Activated CD8-positive, alpha-beta memory T cell treated with anti-CD3 and anti-CD28 coated beads, Interleukin-2, amount 50 U/mL, for 1 hour (primary cell): ENCODE measurements around the gene PAPSS1.
"Not testable (repeated sequence)": the region's sequence is repeated elsewhere in the genome, so short reads cannot be mapped to it uniquely, and the experiment has no call there.

Source experiments
- DNase-seq: peaks from one replicate; pipeline ENCODE4 v3.0.0-alpha.2; 2020; ENCODE audit errors: extremely low read depth

PAPSS1 gene

GRCh38 chr4:107726131-107726925 lies 6.3 kb upstream of the PAPSS1 start:
- not testable (repeated sequence) for DNase-seq

DNA sequence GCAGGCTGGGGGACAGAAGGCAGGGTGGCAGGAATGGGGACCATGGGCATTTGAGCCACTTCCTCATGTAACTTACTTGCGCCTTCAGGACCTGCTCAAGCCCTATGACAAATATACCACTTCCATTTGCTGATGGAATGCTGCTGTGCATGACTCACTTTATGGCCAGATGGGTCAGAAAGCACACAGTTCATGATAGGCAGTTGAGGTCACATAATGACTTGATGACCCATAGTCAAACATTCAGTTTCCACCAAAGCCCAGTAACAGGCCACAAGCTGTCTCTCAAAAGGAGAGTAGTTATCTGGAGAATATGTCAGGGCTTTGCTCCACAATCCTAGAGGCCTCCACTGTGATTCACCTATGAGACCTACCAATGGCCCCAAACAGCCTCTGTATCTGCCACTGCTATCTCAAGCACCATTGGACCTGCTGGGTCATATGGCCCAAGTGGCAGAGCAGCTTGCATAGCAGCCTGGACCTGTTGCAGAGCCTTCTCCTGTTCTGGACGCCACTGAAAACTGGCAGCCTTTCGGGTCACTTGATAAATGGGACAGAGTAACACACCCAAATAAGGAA lies 5.3 kb upstream of the PAPSS1 start:
- no peak for DNase-seq

DNA sequence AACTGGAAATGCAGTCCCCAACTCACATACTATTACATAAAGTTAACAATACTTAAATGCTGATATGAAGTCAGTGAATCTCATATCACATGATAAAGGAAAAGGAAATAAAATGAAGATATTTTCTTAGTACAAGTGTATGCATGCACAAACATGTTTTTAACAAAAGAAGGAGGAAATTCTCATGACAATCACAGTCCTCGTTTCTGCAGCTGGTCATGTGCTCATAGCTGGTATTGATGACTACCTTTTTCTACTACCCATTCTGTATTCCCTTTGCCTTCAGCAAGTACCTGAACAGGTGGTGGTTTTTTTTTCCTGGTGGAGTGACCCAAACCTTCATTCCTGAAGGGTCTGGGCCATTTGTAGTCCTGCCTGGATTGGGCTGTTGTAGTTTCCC lies 3.3 kb upstream of the PAPSS1 start:
- DNase-seq, result not testable (repeated sequence)

- no peak for DNase-seq
Observed at GRCh38 chr4:107721436-107722100, 1.5 kb upstream of the PAPSS1 start.

DNA sequence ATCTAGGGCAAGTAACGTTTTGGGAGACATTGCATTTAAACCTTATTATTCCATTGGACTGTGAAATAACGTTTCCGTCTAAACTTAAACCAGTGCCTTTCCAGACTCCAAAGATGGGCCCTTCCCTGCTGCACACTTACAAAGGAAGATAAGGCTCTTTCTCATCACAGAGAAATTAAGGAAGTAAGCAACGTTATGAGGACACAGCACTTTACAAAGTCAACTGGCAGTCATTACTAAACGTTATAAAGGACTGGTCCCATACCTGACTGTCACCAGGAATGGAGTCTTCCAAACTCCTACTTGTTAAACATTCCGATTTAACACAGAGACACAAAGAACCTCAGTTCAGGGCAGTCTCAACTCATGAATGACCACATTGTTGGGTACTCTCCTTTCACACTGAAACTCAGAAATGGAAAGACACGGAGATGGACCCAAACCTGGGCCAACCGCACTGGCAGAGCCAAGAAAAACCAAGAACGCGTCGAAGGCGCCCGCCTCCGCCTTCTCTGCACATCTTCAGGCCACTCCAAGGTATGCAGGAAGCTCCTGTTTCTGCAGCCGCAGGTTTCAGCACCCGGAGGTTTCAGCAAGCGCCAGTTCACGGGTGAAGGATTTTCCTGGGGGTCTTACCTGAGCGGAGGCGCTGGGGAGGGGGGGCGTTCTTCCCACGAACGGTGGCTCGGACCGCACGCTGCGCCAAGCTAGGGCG lies 670 bp downstream of the PAPSS1 start:
- no peak for DNase-seq

DNA sequence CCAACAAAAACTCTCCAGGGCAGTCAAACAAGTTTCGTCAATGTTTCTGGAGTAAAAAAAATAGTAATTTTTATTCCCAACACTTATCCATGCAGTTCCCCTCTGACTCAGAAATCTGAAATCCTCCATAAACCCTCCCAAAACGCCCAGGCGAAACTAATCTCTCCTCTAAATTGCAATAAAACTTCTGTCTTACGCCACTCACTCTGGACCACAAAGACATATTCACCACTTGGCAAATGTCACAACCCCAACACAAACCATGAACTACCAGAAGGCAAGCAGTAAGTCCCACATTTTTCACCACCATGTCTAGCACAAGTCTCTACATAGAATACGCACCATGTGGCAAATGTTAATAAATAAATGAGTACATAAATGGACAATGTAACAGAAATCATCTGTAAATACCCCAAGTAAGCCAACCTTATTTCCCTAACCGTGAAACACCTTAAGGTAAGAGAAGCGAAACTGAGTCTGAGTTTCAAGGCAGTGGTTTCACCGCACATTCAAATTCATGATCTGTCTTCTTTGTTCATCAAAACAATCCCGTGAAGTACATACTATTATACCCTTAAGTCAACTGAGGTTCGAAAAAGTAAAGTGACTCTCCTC lies 1.6 kb downstream of the PAPSS1 start:
- DNase-seq, result no peak

DNA sequence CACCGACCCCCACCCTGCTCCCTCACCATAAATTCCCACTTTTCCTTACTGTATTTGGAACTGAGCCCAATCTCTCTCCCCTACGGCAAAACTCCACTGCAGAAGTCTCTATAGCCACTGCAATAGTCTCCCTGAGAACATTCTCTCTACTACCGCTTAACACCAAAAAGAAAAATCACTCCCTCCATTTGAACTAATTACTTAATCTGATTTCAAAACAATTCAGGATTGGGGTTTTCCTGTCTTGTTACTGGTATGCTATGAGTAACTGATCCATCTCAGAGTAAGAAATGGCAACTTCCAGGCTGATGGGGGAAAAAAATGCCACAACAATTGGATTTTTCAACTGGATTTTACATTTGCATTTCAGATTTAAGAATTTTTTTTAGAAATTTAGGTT lies 5.8 kb downstream of the PAPSS1 start:
- DNase-seq, result no peak

- no peak for DNase-seq
Observed at GRCh38 chr4:107712236-107712635, 7.8 kb downstream of the PAPSS1 start.

GRCh38 chr4:107711831-107712230 lies 8.2 kb downstream of the PAPSS1 start:
- DNase-seq, result no peak

- no peak for DNase-seq
Observed at GRCh38 chr4:107710493-107711459, 9.3 kb downstream of the PAPSS1 start.

DNA sequence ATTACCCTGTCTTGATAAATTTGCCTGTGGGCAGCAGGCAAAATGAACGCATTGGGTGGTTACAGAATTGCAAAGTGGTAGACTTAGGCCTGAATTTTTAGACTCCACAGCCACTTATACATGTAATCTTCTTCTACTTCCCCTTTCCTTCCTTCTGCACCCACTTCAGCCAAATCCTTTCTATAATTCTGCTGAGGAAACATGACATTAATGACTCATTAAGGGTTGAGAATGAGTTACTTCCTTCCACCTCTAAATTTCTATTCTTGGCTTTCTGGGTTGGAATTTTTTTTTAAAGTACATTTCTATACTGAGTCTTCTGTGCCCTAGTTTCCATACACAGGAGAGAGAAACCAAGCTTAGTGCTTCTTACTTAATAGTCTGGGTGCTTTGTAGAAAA lies 10.1 kb downstream of the PAPSS1 start:
- DNase-seq, result no peak

DNA sequence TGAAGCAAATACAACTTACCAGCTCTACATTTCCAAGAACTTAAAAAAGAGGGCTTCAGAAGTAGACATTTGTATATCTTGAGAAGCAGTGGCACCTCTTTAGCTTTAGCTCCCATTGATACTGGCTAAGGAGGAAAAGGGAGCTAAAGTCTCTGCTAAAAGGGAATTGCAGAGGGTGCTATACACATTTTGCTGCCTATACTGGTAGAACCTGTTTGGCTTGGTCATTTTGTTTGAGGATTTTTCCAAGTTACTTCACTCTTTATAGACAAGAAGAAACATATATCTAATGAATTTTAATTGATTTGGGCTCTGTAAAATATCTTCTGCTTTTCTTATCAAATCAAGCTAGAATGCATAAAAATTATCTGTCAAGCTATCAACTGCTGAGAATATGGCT lies 11.8 kb downstream of the PAPSS1 start:
- no peak for DNase-seq

GRCh38 chr4:107705742-107706556 lies 14.1 kb downstream of the PAPSS1 start:
- no peak for DNase-seq

DNA sequence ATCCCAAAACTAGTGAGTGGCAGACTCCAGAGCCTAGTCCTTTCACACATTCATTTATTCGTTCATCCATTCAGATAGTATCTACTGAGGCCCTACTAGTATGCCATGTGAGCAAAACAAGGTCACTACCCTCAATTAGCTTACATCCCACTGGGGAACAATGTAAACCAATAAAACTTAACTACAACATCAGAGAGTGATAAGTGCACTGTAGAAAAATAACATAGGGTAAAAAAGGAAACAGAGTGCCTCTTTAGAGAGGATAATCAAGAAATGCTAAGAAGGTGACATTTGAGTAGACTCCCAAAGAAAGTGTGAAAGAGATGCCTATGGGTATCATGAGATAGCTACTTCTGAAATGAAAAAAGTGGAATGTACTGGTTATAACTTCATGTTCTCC lies 18.5 kb downstream of the PAPSS1 start:
- no peak for DNase-seq

DNA sequence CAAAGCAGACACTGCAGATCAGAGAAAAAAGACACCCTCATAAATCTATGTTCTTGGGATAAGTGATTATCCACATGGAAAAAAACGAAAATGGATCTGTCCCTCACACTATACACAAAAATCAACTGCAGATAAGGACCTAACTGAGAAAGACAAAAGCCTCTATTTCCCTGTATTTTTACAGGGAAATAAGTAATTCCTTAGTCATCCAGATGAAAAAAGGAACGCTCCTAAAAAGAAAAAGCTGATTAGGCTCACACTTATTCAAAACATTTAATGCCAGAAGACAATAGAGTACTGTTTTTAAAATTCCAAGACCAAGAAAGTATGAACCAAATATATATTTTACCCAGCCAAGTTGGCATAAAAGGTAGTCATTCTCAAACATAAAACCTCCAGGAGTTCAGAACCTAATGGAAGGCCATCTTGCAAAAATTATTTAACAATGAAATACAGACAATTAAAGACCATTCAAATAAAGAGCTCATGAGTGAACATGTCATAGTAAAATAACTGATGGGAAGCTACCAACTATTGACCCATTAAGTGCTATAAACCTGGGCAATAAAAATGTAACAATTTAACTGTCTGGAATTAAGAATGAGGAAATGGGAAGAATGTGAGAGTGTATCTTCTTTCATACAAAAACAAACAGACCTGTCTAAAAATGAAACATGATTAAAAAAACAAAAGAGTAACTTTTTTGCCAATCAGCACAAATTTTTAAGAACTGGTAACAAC lies 20.4 kb downstream of the PAPSS1 start:
- DNase-seq, result no peak

GRCh38 chr4:107696187-107696586 lies 23.8 kb downstream of the PAPSS1 start:
- DNase-seq, result not testable (repeated sequence)

GRCh38 chr4:107693132-107693531 lies 26.9 kb downstream of the PAPSS1 start:
- no peak for DNase-seq

GRCh38 chr4:107692202-107692601 lies 27.8 kb downstream of the PAPSS1 start:
- no peak for DNase-seq

GRCh38 chr4:107691378-107691777 lies 28.7 kb downstream of the PAPSS1 start:
- DNase-seq, result no peak
